Activated CD4-positive, CD25-positive, alpha-beta regulatory T cell treated with anti-CD3 and anti-CD28 coated beads, Interleukin-2, amount 50 U/mL, for 72 hours (primary cell): ENCODE data around the gene TM9SF1.

Source experiments
- DNase-seq: peaks from one replicate; pipeline ENCODE4 v3.0.0; 2021

Gene TM9SF1

DNA sequence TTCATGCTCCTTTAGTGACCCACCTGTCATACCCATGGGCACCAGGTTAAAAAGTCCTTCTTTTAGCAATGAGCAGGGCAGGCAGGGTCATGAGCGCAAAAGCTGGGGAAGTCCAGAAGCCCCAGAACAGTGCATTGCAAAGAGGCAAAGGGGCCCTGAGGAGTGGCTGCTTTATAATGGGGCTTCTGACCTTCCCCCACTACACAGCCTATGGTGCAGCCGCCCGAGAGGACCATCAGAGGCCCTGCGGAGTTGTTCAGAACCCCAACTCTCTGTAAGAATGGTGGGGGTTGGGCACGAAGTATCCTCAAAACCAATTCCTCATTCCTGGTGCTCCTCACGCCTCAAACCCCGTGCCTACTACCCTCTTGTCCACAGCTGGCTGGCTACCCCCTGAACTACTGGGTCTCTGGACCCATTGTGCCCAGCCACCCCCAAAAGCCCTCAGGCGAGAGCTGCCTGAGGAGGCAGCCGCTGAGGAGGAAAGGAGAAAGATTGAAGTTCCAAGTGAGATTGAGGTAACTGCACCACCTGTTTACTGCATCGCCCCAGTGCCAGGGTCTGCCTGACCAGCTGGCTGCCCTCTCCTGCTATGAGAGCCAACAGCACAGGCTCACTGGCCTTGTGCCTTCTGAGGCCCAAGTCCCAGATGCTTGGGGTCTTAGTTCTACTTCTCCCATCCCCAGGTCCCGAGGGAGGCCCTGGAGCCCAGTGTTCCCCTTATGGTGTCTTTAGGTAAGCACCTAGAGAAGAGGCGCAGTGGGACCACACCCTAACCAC, 16.7 kb downstream of the TM9SF1 start:
- no peak for DNase-seq

DNA sequence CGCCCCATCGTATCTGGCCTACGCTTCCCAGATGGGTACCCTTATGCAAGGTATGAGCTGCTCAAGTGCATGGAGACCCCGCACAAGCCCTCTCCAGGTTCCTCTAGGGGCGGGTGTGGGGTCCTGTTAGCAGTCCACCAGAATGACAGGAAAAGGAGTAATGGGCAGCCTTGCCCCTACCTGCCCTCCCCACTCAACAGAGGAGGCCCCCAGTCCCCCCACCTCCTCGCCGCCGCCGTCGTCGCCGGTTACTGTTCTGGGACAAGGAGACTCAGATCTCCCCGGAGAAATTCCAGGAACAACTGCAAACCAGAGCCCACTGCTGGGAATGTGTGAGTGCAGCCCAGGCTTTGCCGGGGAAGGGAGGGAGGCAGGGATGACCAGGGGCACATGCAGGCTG, 17.4 kb downstream of the TM9SF1 start:
- DNase-seq, result no peak

DNA sequence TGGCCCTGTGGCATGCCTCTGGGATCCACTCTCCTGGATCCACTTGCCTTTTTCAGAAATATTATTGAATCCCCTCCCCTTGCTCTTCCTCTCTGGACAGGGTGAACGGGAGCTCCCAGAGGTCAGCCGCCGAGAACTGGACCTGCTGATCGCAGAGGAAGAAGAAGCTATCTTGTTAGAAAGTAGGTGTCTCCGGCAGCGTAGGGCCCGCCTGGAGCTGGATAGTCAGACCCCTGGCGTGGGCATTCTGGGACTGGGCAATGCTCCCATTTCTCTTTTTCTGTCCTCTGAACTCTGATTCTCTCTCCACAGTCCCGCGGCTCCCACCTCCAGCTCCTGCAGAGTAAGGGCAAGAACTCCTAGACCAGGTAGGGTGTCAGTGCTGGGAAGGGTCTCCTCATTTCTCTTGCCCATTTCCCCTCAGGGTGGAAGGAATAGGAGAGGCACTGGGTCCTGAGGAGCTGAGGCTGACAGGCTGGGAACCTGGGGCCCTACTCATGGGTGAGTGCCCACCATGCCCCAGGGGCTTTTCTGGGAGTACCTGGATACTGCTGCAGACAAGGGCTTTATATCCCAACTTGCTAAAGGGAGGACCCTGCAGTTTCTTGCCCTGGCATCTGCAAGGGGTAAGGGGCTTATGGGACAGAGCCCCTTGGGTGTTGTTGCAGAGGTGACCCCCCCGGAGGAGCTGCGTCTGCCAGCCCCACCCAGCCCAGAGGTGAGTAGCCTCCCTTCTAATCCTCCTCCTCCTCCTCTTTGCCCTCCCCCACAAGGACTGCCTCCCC, 18.0 kb downstream of the TM9SF1 start:
- no peak for DNase-seq

DNA sequence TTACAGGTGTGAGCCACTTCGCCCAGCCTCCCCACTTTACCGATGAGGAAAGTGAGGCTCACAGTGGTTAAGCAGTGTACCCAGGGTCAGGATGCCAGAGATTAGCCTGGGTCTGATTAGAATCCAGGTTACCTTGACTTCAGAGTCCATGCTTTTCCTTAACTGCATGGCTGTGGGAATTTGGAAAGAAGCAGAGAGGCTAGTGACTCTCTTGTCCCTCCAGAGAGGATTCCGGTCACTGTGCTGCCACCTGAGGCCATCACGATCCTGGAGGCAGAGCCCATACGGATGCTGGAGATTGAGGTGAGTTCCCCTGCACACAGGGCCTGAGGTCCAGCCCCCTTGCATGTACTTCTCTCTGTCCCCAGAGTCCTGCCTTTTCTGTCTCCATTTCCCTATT, 18.6 kb downstream of the TM9SF1 start:
- DNase-seq, result no peak

DNA sequence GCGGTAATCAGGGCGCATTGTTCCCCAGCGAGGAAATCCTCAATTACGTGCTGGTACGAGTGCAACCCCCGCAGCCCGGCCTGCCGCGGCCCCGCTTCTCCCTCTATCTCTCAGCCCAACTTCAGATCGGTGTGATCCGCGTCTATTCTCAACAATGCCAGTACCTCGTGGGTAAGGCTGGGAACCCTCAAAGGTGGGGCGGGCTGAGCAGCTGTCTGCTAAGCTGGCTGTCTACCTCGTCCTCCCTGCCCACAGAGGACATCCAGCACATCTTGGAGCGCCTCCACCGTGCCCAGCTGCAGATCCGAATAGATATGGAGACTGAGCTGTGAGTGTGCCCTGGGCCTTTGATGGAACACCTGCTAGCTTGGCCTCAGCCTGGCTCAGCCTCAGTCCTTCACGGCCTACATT, 22.4 kb downstream of the TM9SF1 start:
- no peak for DNase-seq

DNA sequence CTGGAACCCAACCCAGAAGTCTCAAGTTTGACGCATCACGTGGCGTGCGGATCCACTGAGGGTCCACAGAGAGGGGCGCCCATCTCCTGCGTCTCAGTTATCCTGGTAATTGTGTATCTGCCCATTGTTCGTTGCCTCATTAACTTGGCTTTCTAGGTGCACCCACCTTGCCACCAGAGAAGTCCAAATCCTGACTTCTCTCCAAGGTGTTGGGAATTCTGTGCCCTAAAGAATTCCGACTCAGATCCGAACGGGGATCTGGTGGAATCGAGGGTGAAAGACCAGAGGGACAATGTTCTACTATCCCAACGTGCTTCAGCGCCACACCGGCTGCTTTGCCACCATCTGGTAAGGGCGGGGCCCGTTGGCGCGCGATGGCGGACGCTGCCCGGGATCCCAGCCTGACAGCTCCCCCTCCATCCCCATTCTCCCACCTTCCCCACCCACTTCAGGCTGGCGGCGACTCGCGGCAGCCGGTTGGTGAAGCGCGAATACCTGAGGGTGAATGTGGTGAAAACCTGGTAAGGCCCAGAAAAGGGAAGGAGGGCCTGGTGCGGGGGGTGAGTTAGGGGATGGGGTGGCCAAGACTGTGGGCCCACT, 22.9 kb downstream of the TM9SF1 start:
- no peak for DNase-seq

DNA sequence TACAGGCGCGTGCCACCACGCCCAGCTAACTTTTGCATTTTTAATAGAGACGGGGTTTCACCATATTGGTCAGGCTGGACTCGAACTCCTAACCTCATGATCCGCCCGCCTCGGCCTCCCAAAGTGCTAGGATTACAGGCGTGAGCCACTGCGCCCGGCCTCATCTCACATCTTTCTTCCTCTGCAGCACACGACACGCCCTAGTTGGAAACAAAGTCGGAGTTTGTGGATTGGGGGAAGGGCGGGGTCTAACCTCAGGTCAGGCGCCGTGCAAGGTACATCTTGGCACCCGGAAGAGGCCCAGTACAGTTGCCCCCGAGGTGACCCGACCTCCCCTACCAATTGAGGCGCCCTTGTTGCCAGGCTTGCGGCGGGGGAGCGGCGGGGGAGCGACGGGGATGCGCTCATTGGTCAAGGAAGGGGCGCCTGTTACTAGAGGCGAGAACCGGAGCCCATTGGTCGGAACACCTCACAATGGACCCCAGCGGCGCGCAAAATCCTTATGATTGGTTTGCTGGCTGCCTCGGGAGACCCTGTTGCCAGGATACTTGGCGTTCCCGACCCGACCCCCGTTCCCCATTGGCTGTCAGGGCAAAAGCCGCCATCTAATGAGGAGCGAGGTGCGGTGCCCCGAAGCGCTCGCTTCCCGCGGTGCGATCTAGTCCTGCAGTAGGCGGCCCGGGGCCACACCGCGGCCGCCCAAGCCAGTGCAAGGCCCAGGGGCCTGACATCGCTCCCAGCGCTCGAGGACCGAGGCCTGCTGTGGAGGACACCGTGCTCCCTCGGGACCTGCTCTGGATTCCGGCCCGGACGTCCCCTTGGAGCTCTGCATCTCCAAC, 23.6 kb downstream of the TM9SF1 start, which contains the start of gene REC8:
REC8 (plus strand) TSS at position 659 of the 839 bp plus-strand sequence. CDS start 473 bp downstream, outside the sequence.
- peak; percentile 58 for DNase-seq

DNA sequence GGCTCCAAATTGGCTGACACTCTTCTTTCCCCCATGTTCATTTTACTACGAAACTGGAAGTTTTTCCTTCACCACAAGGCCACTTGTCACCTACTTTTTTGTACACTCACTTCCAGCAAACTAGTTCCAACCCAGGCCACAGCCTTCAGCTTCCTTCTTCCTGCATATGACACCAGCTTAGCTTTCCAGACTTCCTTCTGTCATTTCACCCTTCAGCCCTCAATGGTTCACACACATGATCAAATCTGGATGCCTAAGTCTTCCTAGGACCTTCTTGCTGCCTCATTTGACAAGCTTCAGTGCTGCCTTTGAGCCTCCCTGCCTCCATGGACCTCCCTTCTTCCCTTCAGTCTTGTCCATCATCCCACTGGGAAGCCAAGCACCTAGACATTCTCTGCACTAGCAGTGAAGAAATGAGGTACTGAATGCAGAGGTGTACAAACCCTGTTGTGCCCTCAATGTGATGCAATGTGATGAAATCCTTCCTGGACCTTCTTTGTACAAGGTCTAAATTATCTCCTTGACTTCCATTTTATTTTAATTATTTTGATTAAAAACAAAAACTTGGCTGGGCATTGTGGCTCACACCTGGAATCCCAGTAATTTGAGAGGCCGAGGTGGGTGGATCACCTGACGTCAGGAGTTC, 27.6 kb downstream of the TM9SF1 start:
- no peak for DNase-seq

DNA sequence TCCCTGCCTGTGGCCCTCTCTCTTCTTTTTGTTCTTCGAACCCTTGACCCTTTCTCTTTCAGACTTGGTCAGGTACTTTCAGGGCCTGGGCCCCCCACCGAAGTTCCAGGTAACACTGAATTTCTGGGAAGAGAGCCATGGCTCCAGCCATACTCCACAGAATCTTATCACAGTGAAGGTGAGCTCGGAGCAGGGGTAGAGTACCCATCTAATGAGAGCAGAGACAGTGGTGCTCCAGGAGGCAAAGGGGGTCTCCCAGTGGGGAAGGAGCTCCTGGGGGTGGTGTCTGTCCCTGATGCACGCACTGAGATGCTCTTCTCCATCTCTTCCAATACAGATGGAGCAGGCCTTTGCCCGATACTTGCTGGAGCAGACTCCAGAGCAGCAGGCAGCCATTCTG, 29.5 kb downstream of the TM9SF1 start:
- no peak for DNase-seq

DNA sequence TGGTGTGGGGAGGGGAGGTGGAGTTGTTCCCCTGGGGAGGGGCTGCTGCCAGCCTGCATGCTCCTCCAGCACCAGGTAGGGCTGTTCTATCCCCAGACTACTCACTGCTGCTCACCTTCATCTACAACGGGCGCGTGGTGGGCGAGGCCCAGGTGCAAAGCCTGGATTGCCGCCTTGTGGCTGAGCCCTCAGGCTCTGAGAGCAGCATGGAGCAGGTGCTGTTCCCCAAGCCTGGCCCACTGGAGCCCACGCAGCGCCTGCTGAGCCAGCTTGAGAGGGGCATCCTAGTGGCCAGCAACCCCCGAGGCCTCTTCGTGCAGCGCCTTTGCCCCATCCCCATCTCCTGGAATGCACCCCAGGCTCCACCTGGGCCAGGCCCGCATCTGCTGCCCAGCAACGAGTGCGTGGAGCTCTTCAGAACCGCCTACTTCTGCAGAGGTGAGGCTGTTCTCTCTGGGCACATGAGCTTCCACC, 30.7 kb downstream of the TM9SF1 start:
- no peak for DNase-seq

DNA sequence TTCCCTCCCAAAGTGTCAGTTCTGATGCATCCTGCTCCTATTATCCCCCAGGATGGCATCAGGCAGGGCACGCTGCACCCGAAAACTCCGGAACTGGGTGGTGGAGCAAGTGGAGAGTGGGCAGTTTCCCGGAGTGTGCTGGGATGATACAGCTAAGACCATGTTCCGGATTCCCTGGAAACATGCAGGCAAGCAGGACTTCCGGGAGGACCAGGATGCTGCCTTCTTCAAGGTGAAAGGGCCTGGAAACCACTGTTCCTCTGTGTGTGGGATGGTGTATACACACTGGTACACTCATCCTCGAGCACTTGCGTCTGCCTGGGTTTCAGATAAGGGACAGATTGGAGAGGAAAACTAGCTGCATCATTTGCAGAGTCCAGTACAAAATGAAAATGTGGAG, 33.1 kb downstream of the TM9SF1 start:
- no peak for DNase-seq

DNA sequence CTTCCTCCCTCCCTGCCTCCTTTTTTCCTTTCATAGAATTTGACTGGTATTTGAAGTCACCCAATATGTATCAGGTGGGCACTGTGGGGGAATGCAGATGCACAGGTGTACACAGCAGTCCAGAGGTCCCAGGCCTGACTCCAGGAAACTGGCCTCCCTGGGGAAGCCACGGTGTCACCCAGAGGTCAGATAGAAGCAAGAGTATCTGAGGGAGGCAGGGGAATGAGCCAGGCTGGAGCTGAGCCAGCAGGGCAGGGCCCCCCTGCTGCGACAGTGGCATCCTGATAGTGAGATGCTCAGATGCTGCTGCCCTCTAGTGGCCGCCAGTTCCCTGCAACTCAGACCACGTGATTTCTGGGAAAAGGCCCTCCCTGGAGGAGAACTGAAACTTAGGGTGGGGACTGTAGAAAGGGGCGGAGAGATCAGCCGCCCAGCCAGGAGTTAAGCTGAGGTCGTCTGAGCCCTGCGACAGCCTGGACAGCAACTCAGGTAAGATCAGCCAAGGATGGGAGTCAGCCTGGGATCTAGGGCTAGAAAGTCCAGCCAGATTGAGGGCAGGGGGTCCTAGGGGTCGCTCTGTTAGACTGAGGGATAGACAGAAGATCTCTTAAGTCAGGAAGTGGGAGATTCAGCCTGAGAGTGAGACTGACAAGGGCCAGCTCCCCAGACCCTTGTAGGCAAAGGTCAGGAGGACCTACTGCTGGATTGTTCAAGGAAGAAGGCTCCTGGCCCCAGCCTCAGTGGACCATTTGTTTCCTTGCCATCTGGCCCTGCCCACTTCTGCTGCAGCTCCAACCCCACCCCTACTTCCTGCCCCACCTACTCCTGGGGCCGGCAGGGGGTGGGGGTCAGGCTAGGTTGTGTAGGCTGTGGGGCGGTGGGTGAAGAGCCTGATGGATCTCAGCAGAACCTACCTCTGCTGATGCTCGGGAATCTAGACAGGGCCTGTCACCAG, 34.1 kb downstream of the TM9SF1 start, which contains the start of gene IRF9:
IRF9 (plus strand) TSS at position 416 of the 955 bp plus-strand sequence. CDS start 880 bp downstream, outside the sequence.
- DNase-seq, result peak; percentile 98

DNA sequence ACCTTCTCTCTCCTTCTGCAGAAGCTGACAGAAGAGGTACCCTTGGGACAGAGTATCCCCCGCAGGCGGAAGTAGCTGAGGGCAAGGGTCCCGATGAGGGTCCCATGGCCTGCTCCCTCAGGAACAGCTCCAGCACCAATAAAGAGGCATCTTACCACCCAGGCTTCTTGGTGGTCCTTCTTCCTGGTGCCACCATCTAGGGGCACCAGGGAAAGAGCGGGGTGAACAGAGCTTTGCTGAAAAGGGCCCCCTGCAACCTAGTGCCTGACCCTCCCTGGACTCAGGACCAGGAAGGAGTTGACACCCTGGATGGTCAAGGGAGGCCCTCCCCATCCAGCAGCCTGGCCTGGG, 34.8 kb downstream of the TM9SF1 start:
- DNase-seq, result no peak

DNA sequence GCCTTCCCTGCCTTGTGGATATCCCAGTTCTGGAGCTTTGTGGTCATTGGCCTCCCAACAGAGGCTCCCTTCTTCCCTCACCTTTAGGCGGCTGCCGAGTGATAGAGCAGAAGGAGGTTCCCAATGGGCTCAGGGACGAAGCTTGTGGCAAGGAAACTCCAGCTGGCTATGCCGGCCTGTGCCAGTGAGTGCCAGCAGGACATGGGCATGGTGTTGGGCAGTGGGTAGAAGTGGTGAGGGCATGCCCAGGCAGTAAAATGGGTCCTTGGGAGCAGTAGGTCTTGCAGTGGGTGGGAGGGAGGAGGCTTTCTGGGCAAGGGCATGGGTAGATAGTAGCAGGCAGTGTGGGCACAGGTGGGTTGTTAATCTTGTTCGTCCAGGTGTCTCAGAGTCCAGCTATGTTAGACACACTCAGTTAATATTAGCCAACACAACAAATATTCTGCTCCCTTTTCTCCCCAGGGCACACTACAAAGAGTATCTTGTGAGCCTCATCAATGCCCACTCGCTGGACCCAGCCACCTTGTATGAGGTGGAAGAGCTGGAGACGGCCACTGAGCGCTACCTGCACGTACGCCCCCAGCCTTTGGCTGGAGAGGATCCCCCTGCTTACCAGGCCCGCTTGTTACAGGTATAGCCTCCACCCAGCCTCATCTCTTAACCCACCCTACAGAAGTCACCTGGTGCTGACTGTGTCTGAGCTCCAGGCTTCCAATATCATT, 35.3 kb downstream of the TM9SF1 start:
- DNase-seq, result no peak

DNA sequence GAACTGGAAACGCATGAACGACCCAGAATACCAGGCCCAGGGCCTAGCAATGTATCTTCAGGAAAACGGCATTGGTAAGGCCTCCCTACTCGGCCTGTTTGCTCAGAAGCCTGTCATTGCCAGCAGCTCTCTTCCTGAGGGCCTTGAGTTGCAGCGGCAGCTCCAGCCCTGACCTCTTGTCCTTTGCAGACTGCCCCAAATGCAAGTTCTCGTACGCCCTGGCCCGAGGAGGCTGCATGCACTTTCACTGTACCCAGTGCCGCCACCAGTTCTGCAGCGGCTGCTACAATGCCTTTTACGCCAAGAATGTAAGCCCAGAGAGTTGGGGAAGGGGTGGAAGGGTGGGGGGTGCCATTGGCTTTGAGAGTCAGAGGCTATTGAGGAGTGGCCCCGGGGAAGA, 37.9 kb downstream of the TM9SF1 start:
- no peak for DNase-seq

DNA sequence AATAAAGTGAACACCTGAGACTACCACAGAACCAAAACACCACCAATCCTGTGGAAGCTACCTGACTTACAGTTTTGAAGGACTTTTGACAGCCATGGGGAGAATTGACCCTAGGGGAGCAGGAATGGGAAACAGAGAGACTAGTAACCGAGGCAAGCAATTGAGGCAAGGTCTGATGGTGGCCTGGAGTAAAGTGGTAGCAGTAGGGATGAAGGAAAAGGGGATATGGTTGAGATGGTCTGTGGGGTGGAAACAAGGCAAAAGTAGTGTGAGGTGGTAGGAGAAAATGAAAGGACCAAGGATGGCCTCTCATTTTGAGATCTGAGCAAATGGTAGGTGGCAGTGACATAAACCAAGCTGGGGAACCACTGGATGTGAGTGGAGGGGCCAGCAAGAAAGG, 38.4 kb downstream of the TM9SF1 start:
- no peak for DNase-seq

DNA sequence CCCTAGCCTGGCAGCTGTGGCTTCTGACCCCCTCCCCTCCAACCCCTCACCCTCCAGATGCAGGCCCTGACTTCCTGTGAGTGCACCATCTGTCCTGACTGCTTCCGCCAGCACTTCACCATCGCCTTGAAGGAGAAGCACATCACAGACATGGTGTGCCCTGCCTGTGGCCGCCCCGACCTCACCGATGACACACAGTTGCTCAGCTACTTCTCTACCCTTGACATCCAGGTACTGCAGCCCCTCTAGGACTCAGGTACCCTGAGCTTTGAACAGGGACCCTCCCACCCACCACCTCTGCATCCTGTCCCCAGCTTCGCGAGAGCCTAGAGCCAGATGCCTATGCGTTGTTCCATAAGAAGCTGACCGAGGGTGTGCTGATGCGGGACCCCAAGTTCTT, 40.1 kb downstream of the TM9SF1 start:
- DNase-seq, result no peak

DNA sequence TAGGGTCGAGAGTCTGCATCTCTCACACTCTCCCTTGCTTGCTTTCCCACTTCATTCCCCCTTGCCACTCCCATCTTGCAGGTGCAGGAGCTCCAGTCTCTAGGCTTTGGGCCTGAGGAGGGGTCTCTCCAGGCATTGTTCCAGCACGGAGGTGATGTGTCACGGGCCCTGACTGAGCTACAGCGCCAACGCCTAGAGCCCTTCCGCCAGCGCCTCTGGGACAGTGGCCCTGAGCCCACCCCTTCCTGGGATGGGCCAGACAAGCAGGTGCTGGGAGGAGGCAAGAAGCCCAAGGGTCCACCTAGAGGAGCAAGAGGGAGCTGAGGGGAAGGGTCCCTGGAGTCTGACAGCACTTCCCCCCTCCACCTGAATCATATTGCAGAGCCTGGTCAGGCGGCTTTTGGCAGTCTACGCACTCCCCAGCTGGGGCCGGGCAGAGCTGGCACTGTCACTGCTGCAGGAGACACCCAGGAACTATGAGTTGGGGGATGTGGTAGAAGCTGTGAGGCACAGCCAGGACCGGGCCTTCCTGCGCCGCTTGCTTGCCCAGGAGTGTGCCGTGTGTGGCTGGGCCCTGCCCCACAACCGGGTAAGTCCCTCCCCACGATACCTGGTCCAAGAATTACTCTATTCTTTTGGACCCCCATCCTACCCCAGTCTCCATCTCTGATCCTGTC, 43.7 kb downstream of the TM9SF1 start:
- no peak for DNase-seq

DNA sequence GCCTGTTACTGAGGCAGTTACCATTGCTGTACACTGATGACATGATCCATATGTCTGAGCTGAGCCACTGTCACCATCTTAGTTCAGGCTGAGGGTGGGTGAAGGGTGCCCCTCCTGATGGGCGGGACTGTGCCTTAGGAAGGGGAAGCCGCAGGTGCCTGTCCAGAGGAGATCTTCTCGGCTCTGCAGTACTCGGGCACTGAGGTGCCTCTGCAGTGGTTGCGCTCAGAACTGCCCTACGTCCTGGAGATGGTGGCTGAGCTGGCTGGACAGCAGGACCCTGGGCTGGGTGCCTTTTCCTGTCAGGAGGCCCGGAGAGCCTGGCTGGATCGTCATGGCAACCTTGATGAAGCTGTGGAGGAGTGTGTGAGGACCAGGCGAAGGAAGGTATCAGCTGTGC, 44.2 kb downstream of the TM9SF1 start:
- no peak for DNase-seq

DNA sequence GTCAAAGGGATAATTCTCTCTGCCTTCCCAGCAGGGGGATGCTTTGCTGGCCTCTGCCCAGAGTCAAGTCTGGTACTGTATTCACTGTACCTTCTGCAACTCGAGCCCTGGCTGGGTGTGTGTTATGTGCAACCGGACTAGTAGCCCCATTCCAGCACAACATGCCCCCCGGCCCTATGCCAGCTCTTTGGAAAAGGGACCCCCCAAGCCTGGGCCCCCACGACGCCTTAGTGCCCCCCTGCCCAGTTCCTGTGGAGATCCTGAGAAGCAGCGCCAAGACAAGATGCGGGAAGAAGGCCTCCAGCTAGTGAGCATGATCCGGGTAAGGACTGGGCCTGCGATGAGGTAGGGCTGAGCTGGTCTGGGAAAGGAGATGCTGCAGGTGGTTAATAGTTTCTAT, 44.7 kb downstream of the TM9SF1 start:
- no peak for DNase-seq
